CD1c-positive myeloid dendritic cell (primary cell): ENCODE data around the gene PCDHGA11.
"Not testable (repeated sequence)": the region's sequence is repeated elsewhere in the genome, so short reads cannot be mapped to it uniquely, and the experiment has no call there.

ENCODE experiments used
- DNase-seq: peaks from one replicate; pipeline ENCODE4 v3.0.0-alpha.2; 2016; ENCODE audit errors: extremely low spot score

PCDHGA11 gene

DNA sequence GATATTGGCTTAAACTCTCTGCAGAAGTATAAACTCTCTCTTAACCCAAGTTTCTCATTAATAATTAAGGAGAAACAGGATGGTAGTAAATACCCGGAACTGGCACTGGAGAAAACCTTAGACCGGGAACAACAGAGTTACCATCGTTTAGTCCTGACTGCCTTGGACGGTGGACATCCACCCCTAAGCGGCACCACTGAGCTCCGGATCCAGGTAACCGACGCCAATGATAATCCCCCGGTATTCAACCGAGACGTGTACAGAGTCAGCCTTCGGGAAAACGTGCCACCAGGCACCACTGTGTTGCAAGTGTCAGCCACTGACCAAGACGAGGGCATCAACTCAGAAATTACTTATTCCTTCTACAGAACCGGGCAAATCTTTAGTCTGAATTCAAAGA lies 22.2 kb upstream of the PCDHGA11 start:
- DNase-seq, result no peak

DNA sequence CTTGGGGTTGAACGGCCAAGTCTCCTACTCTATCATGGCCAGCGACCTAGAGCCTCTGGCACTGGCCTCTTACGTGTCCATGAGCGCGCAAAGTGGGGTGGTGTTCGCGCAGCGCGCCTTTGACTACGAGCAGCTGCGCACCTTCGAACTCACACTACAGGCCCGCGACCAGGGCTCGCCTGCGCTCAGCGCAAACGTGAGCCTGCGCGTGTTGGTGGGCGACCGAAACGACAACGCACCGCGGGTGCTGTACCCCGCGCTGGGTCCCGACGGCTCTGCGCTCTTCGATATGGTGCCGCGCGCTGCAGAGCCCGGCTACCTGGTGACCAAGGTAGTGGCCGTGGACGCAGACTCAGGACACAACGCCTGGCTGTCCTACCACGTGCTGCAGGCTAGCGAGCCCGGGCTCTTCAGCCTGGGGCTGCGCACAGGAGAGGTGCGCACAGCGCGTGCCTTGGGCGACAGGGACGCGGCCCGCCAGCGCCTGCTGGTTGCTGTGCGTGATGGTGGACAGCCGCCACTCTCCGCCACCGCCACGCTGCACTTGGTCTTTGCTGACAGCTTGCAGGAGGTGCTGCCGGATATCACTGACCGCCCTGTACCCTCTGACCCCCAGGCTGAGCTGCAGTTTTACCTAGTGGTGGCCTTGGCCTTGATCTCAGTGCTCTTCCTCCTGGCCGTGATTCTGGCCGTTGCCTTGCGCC lies 21.1 kb upstream of the PCDHGA11 start:
- DNase-seq, result no peak

DNA sequence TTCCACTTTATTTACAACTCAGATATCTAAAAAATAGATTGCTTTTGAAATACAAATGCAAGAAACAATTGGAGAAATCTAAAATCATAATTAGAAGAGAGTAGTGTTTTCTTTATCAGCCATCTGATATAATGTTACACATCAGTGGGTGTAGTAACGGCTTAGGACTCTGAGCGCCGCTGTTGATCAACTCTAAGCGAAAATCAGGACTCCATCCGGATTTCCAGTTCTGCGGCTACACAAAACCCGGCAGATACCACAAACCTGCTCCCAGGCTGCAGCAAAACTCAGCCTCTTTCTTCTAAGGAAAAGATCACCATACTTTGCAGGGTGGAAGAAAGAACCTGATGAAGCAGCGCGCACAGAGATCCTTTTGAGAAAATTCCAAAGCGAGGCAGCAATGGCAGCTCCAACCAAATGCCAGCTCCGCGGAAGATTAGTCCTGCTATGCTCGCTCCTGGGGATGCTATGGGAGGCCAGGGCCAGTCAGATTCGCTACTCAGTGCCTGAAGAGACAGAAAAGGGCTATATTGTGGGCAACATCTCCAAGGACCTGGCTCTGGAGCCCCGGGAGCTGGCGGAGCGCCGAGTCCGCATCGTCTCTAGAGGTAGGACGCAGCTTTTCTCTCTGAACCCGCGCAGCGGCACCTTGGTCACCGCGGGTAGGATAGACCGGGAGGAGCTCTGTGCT lies 18.2 kb upstream of the PCDHGA11 start, which contains the start of gene PCDHGA9:
TSS of gene PCDHGA9 (plus strand) at position 226 of the 691 bp plus-strand sequence. CDS start at position 401, 175 bp downstream.
- DNase-seq, result peak; percentile 53

DNA sequence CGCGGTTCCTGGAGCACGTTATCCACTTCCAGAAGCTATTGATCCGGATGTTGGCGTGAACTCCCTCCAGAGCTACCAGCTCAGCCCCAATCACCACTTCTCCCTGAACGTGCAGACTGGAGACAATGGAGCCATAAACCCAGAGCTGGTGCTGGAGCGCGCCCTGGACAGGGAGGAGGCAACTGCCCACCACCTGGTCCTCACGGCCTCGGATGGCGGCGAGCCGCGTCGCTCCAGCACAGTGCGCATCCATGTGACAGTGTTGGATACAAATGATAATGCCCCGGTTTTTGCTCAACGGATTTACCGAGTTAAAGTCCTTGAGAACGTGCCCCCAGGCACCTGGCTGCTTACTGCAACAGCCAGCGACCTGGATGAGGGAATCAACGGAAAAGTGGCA lies 17.5 kb upstream of the PCDHGA11 start:
- DNase-seq, result no peak

DNA sequence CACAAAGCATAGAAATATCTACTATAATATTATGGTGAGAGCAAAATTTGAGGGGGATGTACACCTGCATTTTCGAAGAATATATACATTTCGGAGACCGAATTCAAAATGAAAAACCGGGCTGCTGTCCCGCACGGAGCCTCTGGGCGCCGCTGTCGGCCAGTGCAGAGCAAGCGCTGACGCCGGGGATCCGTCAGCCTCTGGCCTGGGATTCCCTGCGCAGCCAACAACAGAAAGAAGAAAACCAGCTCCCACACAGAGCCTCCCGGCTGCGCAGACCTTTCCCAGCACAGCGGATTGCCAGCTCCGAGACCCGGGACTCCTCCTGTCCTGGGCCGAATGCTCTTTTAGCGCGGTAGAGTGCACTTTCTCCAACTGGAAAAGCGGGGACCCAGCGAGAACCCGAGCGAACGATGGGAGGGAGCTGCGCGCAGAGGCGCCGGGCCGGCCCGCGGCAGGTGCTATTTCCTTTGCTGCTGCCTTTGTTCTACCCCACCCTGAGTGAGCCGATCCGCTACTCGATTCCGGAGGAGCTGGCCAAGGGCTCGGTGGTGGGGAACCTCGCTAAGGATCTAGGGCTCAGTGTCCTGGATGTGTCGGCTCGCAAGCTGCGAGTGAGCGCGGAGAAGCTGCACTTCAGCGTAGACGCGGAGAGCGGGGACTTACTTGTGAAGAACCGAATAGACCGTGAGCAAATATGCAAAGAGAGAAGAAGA lies 12.9 kb upstream of the PCDHGA11 start, which contains the start of gene PCDHGB6:
TSS of gene PCDHGB6 (plus strand) at position 232 of the 716 bp plus-strand sequence. CDS start at position 414, 182 bp downstream.
- DNase-seq, result peak; percentile 59

DNA sequence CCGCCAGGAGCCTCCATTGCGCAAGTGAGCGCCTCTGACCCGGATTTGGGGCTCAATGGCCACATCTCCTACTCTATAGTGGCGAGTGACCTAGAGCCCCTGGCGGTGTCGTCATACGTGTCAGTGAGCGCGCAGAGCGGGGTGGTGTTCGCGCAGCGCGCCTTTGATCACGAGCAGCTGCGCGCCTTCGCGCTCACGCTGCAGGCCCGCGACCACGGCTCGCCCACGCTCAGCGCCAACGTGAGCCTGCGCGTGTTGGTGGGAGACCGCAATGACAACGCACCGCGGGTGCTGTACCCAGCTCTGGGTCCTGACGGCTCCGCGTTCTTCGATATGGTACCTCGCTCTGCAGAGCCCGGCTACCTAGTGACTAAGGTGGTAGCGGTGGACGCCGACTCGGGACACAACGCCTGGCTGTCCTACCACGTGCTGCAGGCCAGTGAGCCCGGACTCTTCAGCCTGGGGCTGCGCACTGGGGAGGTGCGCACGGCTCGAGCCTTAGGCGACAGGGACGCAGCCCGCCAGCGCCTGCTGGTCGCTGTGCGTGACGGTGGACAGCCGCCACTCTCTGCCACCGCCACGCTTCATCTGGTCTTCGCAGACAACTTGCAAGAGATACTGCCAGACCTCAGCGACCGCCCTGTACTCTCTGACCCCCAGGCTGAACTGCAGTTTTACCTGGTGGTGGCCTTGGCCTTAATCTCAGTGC lies 11.1 kb upstream of the PCDHGA11 start:
- no peak for DNase-seq

DNA sequence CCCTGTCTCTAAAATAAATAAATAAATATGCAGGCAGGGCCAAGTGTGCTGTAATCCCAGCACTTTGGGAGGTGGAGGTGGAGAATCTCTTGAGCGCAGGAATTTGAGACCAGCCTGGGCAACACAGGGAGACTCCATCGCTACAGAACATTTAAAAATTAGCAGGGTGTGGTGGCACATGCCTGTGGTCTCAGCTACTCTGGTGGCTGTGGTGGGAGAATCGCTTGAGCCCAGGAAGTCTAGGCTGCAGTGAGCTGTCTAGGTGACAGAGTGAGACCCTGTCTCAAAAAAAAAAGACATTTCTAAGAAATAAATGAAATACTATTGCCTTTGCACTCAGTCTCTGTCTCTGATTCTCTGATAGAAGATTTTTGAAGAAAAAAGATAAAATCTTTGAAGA lies 9.3 kb upstream of the PCDHGA11 start:
- DNase-seq, result no peak

DNA sequence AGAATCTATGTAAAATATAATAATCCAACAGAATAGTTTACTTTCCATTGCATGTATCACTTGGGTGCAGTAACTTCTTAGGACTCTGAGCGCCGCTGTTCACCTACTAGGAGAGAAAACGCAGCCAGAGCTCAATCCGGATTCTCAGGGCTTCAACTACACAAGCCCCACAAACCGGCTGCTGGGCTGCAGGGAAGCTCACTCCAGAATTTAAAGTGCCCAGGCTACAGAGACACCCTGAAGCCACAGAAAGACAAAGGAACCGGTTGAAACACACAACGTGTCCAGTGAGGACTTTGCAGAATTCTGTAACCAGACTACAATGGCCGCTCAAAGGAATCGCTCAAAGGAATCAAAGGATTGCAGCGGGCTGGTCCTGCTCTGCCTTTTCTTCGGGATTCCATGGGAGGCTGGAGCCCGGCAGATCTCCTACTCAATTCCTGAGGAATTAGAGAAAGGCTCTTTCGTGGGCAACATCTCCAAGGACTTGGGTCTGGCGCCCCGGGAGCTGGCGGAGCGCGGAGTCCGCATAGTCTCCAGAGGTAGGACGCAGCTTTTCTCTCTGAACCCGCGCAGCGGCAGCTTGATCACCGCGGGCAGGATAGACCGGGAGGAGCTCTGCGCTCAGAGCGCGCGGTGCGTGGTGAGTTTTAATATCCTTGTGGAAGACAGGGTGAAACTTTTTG lies 7.9 kb upstream of the PCDHGA11 start, which contains the start of gene PCDHGA10:
TSS of gene PCDHGA10 (plus strand) at position 134 of the 686 bp plus-strand sequence. CDS start at position 323, 189 bp downstream.
- DNase-seq, result peak; percentile 72

DNA sequence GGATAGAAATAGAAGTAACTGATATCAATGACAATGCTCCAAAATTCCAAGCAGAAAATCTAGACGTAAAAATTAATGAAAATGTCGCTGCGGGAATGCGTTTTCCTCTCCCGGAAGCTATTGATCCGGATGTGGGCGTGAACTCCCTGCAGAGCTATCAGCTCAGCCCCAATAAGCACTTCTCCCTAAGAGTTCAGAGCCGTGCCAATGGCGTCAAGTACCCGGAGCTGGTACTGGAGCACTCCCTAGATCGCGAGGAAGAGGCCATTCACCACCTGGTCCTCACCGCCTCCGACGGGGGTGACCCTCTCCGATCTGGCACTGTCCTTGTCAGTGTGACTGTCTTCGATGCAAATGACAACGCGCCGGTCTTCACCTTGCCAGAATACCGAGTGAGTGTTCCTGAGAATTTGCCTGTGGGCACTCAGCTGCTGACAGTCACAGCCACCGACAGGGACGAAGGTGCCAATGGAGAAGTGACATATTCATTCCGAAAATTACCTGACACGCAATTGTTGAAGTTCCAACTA lies 7.2 kb upstream of the PCDHGA11 start:
- DNase-seq, result no peak

DNA sequence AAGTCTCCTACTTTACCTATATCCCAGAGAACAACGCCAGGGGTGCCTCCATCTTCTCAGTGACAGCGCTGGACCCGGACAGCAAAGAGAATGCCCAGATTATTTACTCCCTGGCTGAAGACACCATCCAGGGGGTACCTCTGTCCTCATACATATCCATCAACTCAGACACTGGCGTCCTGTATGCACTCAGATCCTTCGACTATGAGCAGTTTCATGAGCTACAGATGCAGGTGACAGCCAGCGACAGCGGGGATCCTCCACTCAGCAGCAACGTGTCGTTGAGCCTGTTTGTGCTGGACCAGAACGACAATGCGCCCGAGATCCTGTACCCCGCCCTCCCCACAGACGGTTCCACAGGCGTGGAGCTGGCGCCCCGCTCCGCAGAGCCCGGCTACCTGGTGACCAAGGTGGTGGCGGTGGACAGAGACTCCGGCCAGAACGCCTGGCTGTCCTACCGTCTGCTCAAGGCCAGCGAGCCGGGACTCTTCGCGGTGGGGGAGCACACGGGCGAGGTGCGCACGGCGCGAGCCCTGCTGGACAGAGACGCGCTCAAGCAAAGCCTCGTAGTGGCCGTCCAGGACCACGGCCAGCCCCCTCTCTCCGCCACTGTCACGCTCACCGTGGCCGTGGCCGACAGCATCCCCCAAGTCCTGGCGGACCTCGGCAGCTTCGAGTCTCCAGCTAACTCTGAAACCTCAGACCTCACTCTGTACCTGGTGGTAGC lies 6.1 kb upstream of the PCDHGA11 start:
- not testable (repeated sequence) for DNase-seq

DNA sequence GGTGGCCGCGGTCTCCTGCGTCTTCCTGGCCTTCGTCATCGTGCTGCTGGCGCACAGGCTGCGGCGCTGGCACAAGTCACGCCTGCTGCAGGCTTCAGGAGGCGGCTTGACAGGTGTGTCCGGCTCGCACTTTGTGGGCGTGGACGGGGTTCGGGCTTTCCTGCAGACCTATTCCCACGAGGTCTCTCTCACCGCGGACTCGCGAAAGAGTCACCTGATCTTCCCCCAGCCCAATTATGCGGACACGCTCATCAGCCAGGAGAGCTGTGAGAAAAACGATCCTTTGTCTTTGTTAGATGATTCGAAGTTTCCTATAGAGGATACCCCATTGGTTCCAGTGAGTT lies 5.6 kb upstream of the PCDHGA11 start:
- DNase-seq, result not testable (repeated sequence)

DNA sequence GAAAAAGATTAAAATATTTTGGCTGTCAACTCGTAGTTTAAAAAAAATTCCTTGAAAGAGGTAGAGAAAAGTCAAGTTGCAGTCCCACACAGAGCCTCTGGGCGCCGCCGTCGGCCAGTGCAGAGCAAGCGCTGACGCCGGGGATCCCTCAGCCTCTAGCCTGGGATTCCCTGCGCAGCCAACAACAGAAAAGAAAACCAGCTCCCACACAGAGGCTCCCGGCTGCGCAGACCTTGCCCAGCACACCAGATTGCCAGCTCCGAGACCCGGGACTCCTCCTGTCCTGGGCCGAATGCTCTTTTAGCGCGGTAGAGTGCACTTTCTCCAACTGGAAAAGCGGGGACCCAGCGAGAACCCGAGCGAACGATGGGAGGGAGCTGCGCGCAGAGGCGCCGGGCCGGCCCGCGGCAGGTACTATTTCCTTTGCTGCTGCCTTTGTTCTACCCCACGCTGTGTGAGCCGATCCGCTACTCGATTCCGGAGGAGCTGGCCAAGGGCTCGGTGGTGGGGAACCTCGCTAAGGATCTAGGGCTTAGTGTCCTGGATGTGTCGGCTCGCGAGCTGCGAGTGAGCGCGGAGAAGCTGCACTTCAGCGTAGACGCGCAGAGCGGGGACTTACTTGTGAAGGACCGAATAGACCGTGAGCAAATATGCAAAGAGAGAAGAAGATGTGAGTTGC lies 3.2 kb upstream of the PCDHGA11 start, which contains the start of gene PCDHGB7:
TSS of gene PCDHGB7 (plus strand) at position 184 of the 679 bp plus-strand sequence. CDS start at position 367, 183 bp downstream.
- peak; percentile 80 for DNase-seq

DNA sequence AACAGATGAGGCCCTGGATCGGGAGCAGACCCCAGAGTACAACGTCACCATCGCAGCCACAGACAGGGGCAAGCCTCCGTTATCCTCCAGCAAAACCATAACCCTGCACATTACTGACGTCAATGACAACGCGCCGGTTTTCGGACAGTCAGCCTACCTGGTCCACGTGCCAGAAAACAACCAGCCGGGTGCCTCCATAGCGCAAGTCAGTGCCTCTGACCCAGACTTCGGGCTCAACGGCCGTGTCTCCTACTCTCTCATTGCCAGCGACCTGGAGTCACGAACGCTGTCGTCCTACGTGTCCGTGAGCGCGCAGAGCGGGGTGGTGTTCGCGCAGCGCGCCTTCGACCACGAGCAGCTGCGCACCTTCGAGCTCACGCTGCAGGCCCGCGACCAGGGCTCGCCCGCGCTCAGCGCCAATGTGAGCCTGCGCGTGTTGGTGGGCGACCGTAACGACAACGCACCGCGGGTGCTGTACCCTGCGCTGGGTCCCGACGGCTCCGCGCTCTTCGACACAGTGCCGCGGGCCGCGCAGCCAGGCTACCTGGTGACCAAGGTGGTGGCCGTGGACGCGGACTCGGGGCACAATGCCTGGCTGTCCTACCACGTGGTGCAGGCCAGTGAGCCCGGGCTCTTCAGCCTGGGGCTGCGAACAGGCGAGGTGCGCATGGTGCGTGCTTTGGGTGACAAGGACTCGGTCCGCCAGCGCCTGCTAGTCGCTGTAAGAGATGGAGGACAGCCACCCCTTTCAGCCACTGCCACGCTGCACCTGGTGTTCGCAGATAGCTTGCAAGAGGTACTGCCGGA lies 1.6 kb upstream of the PCDHGA11 start:
- DNase-seq, result no peak

DNA sequence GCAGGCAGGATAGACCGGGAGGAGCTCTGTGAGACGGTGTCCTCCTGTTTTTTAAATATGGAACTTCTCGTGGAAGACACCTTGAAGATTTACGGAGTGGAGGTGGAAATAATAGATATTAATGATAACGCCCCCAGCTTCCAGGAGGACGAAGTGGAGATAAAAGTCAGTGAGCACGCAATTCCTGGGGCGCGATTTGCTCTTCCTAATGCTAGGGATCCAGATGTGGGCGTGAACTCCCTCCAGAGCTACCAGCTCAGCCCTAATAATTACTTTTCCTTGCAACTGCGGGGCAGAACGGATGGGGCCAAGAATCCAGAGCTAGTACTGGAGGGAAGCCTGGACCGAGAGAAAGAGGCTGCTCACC lies 621 bp downstream of the PCDHGA11 start:
- no peak for DNase-seq

DNA sequence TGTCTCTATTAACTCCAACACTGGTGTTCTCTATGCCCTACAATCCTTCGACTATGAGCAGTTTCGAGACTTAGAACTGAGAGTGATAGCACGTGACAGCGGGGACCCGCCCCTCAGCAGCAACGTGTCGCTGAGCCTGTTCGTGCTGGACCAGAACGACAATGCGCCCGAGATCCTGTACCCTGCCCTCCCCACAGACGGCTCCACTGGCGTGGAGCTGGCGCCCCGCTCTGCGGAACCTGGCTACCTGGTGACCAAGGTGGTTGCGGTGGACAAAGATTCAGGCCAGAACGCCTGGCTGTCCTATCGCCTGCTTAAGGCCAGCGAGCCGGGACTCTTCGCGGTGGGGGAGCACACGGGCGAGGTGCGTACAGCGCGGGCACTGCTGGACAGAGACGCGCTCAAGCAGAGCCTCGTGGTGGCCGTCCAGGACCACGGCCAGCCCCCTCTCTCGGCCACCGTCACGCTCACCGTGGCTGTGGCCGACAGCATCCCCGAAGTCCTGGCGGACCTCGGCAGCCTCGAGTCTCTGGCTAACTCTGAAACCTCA lies 2.0 kb downstream of the PCDHGA11 start:
- DNase-seq, result no peak

DNA sequence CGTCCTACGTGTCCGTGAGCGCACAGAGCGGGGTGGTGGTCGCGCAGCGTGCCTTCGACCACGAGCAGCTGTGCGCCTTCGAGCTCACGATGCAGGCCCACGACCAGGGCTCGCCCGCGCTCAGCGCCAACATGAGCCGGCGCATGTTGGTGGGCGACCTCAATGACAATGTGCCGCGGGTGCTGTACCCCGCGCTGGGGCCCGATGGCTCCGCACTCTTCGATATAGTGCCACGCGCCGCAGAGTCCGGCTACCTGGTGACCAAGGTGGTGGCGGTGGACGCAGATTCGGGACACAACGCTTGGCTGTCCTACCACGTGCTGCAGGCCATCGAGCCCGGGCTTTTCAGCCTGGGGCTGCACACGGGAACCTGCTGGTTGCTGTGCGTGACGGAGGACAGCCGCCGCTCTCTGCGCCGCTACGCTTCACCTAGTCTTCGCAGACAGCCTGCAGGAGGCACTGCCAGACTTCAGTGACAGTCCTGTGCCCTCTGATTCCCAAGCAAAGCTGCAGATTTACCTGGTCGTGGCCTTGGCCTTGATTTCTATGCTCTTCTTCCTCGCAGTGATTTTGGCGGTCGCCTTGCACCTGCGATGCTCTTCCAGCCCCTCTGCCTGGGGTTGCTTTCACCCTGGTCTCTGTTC lies 7.1 kb downstream of the PCDHGA11 start:
- DNase-seq, result no peak

DNA sequence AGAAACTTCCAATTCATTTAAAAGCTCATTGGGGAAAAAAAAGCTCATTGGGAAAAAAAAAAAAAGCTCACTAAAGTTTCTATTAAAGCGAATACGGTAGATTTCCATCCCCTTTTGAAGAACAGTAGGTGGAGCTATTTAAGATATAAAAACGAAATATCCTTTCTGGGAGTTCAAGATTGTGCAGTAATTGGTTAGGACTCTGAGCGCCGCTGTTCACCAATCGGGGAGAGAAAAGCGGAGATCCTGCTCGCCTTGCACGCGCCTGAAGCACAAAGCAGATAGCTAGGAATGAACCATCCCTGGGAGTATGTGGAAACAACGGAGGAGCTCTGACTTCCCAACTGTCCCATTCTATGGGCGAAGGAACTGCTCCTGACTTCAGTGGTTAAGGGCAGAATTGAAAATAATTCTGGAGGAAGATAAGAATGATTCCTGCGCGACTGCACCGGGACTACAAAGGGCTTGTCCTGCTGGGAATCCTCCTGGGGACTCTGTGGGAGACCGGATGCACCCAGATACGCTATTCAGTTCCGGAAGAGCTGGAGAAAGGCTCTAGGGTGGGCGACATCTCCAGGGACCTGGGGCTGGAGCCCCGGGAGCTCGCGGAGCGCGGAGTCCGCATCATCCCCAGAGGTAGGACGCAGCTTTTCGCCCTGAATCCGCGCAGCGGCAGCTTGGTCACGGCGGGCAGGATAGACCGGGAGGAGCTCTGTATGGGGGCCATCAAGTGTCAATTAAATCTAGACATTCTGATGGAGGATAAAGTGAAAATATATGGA lies 9.7 kb downstream of the PCDHGA11 start, which contains the start of gene PCDHGA12:
TSS of gene PCDHGA12 (plus strand) at position 176 of the 782 bp plus-strand sequence. CDS start at position 429, 253 bp downstream.
- DNase-seq, result peak; percentile 74
